ENCODE measurements around the gene HPCAL1. TPM values are rescaled to one million over a fixed set of nuclear protein-coding genes. Genes with fewer than 3 reads are reported as not detected.
A peak's percentile ranks its signal among the peaks of the same experiment; 100 is the strongest.

Gene HPCAL1
- total and polyA plus RNA-seq, 10 of the 15 experiments (the other 5 are each of a cell fraction or from before 2014, with no cell fraction given), result 0.40 to 12.8 (median 7.9) TPM

DNA sequence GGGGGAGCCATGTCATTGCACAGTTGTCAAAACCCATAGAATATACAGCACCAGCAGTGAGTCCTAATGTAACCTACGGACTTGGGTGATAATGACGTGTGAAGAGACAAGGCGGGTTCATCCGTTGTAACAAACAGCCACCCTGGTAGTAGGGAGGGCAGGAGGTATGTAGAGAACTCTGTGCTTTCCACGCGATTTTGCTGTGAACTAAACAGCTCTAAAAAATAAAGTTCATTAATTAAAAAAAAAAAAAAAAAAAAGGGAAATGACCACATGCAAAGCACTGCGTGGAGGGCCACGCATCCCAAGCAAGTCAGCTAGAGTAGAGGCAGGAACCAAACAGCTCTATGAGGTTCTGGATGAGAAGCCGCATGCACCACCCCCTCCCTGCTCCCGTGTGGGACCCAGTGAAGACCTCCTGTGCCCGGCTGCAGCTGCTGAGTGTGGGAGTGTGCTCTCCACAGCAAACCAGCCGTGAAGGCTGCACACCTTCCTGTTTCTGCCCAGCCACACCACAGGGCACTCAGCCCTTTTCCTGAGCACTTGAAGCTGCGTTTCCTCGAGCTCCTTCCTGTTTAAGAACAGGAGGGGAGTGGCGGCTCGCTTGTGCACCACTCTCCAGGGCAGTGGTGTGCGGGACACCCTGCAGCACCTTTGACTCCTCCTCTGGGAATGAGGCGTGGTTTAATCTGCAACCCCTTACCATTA lies 79.8 kb downstream of the HPCAL1 start:
- Histone ChIP-seq H3K4me1 (ENCODE audit: control insufficient read depth, insufficient read depth, low read length) (peaks cover 29% of the 10 kb centered on the region), H3K4me2 (ENCODE audit: control insufficient read depth, insufficient read depth) (peak overlapping the region; percentile 90), H3K27ac (ENCODE audit: control insufficient read depth, insufficient read depth) (no peak overlapping the region), H3K9ac (ENCODE audit: control insufficient read depth, insufficient read depth, low read length) (peak overlapping the region; percentile 26; the same call in 1 of the 2 replicates), H2AFZ (ENCODE audit: control insufficient read depth, low read depth, low read length) (peak overlapping the region; percentile 30; the same call in 1 of the 2 replicates), H3K9me3 (replicated peaks; ENCODE audit: control insufficient read depth, insufficient read depth, low read length) (no peaks in the 10 kb centered on the region), H3K36me3 (ENCODE audit: control insufficient read depth in 2 of 2, insufficient read depth in 2 of 2, low read length in 1 of 2) (no peaks in the 10 kb centered on the region), H4K20me1 (ENCODE audit: control insufficient read depth, insufficient read depth) (no peaks in the 10 kb centered on the region), H3K27me3 (replicated peaks in 1 of 2; ENCODE audit: control insufficient read depth in 2 of 2, insufficient read depth in 2 of 2, low read length in 1 of 2) (no peaks in the 10 kb centered on the region), H3K4me3 (no peak overlapping the region), H3K79me2 (ENCODE audit: control insufficient read depth, insufficient read depth, low read length) (no peaks in the 10 kb centered on the region)
- ChIA-PET SMC1A (ENCODE audit: uncharacterized antibody, unreplicated experiment) (interaction anchor here (0.7 to 6.9 kb wide), 5 partner anchors 21 to 227 kb away, joined by 3 to 112 read pairs (median 3); no protein-coding TSS in a partner anchor), CTCF (interaction anchor here (0.6 to 3.3 kb wide), 7 partner anchors 24 to 80 kb away, joined by 4 to 41 read pairs (median 8); partner anchors contain the start of gene HPCAL1), RAD21 (ENCODE audit: unreplicated experiment) (interaction anchor here (0.6 to 6.7 kb wide), 12 partner anchors 20 to 358 kb away, joined by 3 to 129 read pairs (median 5); partner anchors contain the start of genes HPCAL1 and ODC1), POLR2A (interaction anchor here (0.6 to 7.1 kb wide), 8 partner anchors 10 to 263 kb away, joined by 3 to 77 read pairs (median 3); partner anchors contain the start of gene HPCAL1)
- in situ Hi-C loops (cut with MboI), result no loop called here
- ATAC-seq (peak; percentile 84), FAIRE-seq (peak; percentile 77), DNase-seq (ENCODE audit: low read depth, low spot score) (peak; percentile 60)
- no TSS peak for BruUV-seq (replicated peaks)
- intact Hi-C loops (cut with micrococcal nuclease; ENCODE audit: unreplicated experiment), result loop anchor here (2.0 kb wide), 1 partner anchor 26 kb away; no protein-coding TSS in a partner anchor
- WGBS (ENCODE audit: insufficient coverage, insufficient replicate concordance, low lambda C conversion rate, missing lambda C conversion rate), result 5% methylated on average over 18 of the region's 18 CpGs
- TF ChIP-seq IKZF2 (IDR thresholded peaks at IDR 0.05), result peak; percentile 44 to 47; a peak in 2 of 4 replicates
- peak; percentile 43; the same call in 1 of the 2 replicates for TF ChIP-seq DPF2 (IDR thresholded peaks at IDR 0.05)
- no peak for TF ChIP-seq CBX5 (IDR thresholded peaks at IDR 0.05; ENCODE audit: low read depth)
- TF ChIP-seq, protein P1, sequence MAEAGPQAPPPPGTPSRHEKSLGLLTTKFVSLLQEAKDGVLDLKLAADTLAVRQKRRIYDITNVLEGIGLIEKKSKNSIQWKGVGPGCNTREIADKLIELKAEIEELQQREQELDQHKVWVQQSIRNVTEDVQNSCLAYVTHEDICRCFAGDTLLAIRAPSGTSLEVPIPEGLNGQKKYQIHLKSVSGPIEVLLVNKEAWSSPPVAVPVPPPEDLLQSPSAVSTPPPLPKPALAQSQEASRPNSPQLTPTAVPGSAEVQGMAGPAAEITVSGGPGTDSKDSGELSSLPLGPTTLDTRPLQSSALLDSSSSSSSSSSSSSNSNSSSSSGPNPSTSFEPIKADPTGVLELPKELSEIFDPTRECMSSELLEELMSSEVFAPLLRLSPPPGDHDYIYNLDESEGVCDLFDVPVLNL (IDR thresholded peaks at IDR 0.05; ENCODE audit: low read depth, low read length), result no peak
- no peak for TF ChIP-seq TARDBP (IDR thresholded peaks at IDR 0.05; ENCODE audit: borderline replicate concordance)
- peak; percentile 73; the same call in 1 of the 2 replicates for TF ChIP-seq PAX5 (IDR thresholded peaks at IDR 0.05; ENCODE audit: borderline replicate concordance, low read depth, low read length)
- TF ChIP-seq, protein P2, sequence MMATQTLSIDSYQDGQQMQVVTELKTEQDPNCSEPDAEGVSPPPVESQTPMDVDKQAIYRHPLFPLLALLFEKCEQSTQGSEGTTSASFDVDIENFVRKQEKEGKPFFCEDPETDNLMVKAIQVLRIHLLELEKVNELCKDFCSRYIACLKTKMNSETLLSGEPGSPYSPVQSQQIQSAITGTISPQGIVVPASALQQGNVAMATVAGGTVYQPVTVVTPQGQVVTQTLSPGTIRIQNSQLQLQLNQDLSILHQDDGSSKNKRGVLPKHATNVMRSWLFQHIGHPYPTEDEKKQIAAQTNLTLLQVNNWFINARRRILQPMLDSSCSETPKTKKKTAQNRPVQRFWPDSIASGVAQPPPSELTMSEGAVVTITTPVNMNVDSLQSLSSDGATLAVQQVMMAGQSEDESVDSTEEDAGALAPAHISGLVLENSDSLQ (IDR thresholded peaks at IDR 0.05), result peak; percentile 59; the same call in 1 of the 2 replicates
- no peak for TF ChIP-seq CHD2 (IDR thresholded peaks at IDR 0.05; ENCODE audit: borderline replicate concordance, low read depth, low read length)
- peak; percentile 93 for TF ChIP-seq ZNF384 (IDR thresholded peaks at IDR 0.05; ENCODE audit: borderline replicate concordance, low read depth, low read length)
- TF ChIP-seq KLF5 (IDR thresholded peaks at IDR 0.05; ENCODE audit: partially characterized antibody), result no peak
- TF ChIP-seq, protein P3, sequence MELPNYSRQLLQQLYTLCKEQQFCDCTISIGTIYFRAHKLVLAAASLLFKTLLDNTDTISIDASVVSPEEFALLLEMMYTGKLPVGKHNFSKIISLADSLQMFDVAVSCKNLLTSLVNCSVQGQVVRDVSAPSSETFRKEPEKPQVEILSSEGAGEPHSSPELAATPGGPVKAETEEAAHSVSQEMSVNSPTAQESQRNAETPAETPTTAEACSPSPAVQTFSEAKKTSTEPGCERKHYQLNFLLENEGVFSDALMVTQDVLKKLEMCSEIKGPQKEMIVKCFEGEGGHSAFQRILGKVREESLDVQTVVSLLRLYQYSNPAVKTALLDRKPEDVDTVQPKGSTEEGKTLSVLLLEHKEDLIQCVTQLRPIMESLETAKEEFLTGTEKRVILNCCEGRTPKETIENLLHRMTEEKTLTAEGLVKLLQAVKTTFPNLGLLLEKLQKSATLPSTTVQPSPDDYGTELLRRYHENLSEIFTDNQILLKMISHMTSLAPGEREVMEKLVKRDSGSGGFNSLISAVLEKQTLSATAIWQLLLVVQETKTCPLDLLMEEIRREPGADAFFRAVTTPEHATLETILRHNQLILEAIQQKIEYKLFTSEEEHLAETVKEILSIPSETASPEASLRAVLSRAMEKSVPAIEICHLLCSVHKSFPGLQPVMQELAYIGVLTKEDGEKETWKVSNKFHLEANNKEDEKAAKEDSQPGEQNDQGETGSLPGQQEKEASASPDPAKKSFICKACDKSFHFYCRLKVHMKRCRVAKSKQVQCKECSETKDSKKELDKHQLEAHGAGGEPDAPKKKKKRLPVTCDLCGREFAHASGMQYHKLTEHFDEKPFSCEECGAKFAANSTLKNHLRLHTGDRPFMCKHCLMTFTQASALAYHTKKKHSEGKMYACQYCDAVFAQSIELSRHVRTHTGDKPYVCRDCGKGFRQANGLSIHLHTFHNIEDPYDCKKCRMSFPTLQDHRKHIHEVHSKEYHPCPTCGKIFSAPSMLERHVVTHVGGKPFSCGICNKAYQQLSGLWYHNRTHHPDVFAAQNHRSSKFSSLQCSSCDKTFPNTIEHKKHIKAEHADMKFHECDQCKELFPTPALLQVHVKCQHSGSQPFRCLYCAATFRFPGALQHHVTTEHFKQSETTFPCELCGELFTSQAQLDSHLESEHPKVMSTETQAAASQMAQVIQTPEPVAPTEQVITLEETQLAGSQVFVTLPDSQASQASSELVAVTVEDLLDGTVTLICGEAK (IDR thresholded peaks at IDR 0.05; ENCODE audit: borderline replicate concordance), result peak; percentile 91
- no peak for TF ChIP-seq TAF1 (IDR thresholded peaks at IDR 0.05; ENCODE audit: borderline replicate concordance, low read depth, low read length)
- TF ChIP-seq RAD51 (IDR thresholded peaks at IDR 0.05), result no peak
- TF ChIP-seq POU2F2 (IDR thresholded peaks at IDR 0.05; ENCODE audit: borderline replicate concordance, low read depth, low read length), result no peak
- TF ChIP-seq NFYB (IDR thresholded peaks at IDR 0.05; ENCODE audit: insufficient read depth, low read depth, low read length), result no peak
- TF ChIP-seq NR2C2 (IDR thresholded peaks at IDR 0.05; ENCODE audit: borderline replicate concordance, control insufficient read depth, insufficient read length, low read depth), result no peak
- peak; percentile 79 for TF ChIP-seq IKZF1 (conservative IDR thresholded peaks at IDR 0.05)
- TF ChIP-seq TBL1XR1 (IDR thresholded peaks at IDR 0.05; ENCODE audit: low read depth, low read length), result no peak
